ENCODE data around the gene PVALB.

DNA sequence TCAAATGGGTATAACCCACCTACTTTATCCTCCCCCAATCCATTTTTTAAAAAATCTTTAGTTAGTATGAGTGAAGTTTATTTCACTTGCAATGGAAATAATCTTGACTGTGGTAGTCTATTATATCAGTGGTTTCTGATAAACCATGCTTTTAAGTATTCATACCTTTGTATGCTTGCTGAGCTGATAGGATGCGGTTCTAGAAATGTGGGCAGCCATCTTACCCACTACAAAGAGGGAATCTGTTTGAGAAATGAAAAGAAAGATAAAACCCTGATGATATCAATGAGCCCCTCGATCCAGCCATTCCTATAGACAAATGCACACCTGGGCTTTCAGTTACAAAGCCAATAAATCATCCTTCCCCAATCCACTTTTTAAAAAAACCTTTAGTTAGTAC lies 13.8 kb upstream of the PVALB start:
- TF ChIP-seq, protein P1, sequence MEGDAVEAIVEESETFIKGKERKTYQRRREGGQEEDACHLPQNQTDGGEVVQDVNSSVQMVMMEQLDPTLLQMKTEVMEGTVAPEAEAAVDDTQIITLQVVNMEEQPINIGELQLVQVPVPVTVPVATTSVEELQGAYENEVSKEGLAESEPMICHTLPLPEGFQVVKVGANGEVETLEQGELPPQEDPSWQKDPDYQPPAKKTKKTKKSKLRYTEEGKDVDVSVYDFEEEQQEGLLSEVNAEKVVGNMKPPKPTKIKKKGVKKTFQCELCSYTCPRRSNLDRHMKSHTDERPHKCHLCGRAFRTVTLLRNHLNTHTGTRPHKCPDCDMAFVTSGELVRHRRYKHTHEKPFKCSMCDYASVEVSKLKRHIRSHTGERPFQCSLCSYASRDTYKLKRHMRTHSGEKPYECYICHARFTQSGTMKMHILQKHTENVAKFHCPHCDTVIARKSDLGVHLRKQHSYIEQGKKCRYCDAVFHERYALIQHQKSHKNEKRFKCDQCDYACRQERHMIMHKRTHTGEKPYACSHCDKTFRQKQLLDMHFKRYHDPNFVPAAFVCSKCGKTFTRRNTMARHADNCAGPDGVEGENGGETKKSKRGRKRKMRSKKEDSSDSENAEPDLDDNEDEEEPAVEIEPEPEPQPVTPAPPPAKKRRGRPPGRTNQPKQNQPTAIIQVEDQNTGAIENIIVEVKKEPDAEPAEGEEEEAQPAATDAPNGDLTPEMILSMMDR (conservative IDR thresholded peaks at IDR 0.05) = no peak
- no peak for TF ChIP-seq ZFX (IDR thresholded peaks at IDR 0.05)

Measured in C4-2B (cell line).